Colonic mucosa (tissue), 4 donors: ENCODE results near the gene MTARC1. TPM values are rescaled to one million over a fixed set of nuclear protein-coding genes. Genes with fewer than 3 reads are reported as not detected.

Experiments used
- DNase-seq: peaks from one replicate; pipeline ENCODE4 v3.0.0-alpha.2; 2020
- H3K27ac ChIP-seq: fragments of 200-600 bp; one replicate; pipeline ENCODE4 v1.8.0; 2021
- H3K27me3 ChIP-seq: fragments of 200-600 bp; one replicate; pipeline ENCODE4 v1.8.0; 2021
- H3K36me3 ChIP-seq: fragments of 200-600 bp; one replicate; pipeline ENCODE4 v1.8.0; 2021
- H3K4me1 ChIP-seq: fragments of 200-600 bp; one replicate; pipeline ENCODE4 v1.8.0; 2021; ENCODE audit warnings: mild to moderate bottlenecking
- H3K4me3 ChIP-seq: fragments of 200-600 bp; one replicate; pipeline ENCODE4 v1.8.0; 2021
- H3K9ac ChIP-seq, 2 donors: one replicate each; pipeline ENCODE4 v1.7.0; 2013; ENCODE audit warnings: control low read depth in 2 of 2, low read depth in 2 of 2, low read length in 2 of 2
- H3K9me3 ChIP-seq: fragments of 200-600 bp; one replicate; pipeline ENCODE4 v1.8.0; 2021
- CTCF ChIP-seq: fragments of 200-600 bp; IDR thresholded peaks from one replicate; pipeline ENCODE4 v1.8.0; 2022; ENCODE audit warnings: antibody characterized with exemption, mild to moderate bottlenecking
- intact Hi-C: fragments of 100-400 bp; cut with DNase I; formaldehyde crosslinking; loops from one replicate; pipeline ENCODE4 v1.14.1; 2022
- total RNA-seq, 2 donors: library from RNA; stranded (reverse); fragmentation: NEBNext Ultra II Directional in 1 of 2; extraction: Animal tissue kit (Norgen Biotek cat#: 25700) in 1 of 2; gene quantifications; one replicate each; pipeline ENCODE4 v1.2.1, GENCODE V29; 2021
- donor health status: healthy.
- donor health status: DM: no; HTN: no; CAD: no.
- donor health status: DM: no; HTN: no; CAD: no.

MTARC1 gene
- total RNA-seq, 2 donors from 2014 or later, result 33.6 to 37.0 TPM

- no peak for DNase-seq
- Histone ChIP-seq H3K36me3 (no peaks in the 10 kb centered on the region), H3K4me1 (peaks cover 3% of the 10 kb centered on the region), H3K9me3 (no peaks in the 10 kb centered on the region), H3K4me3 (peak overlapping the region; percentile 58), H3K27ac (peak overlapping the region; percentile 77), H3K27me3 (no peaks in the 10 kb centered on the region), H3K9ac (peak overlapping the region; percentile 75 to 88)
- TF ChIP-seq CTCF, result no peak
- intact Hi-C loops, result no loop called here
Observed at GRCh38 chr1:220747437-220748088, 39.1 kb upstream of the MTARC1 start.

GRCh38 chr1:220748089-220748934 lies 38.4 kb upstream of the MTARC1 start, which contains the start of gene MTARC2:
Gene MTARC2, plus strand, starts transcription at chr1:220748322. Its CDS starts 210 bp downstream, at chr1:220748532.
- Histone ChIP-seq H3K27me3 (no peaks in the 10 kb centered on the region), H3K4me3 (peak within 1 kb of the TSS; percentile 58), H3K9me3 (no peaks in the 10 kb centered on the region), H3K9ac (peak within 1 kb of the TSS; percentile 75 to 88), H3K27ac (peak within 1 kb of the TSS; percentile 77), H3K36me3 (no peaks in the 10 kb centered on the region), H3K4me1 (peaks cover 3% of the 10 kb centered on the region)
- peak; percentile 86 for DNase-seq
- no peak for TF ChIP-seq CTCF
- intact Hi-C loops, result no loop called here

- DNase-seq, result no peak
- Histone ChIP-seq H3K27ac (peak overlapping the region; percentile 77), H3K36me3 (no peaks in the 10 kb centered on the region), H3K27me3 (no peaks in the 10 kb centered on the region), H3K4me1 (peaks cover 3% of the 10 kb centered on the region), H3K4me3 (peak overlapping the region; percentile 58), H3K9me3 (no peaks in the 10 kb centered on the region), H3K9ac (peak overlapping the region; percentile 75 to 88)
- intact Hi-C loops, result no loop called here
- TF ChIP-seq CTCF, result no peak
Observed at GRCh38 chr1:220748936-220749335, 37.8 kb upstream of the MTARC1 start.

- H3K27ac ChIP-seq, result no peak overlapping the region
- peaks cover 3% of the 10 kb centered on the region for H3K4me1 ChIP-seq
- peak overlapping the region in 1 of 2 donors; percentile 42 for H3K9ac ChIP-seq
Observed at GRCh38 chr1:220750131-220750515, 36.6 kb upstream of the MTARC1 start.

More at GRCh38 chr1:220750131-220750515, 36.6 kb upstream of the MTARC1 start:
- Histone ChIP-seq H3K9me3 (no peaks in the 10 kb centered on the region), H3K4me3 (peak overlapping the region; percentile 5), H3K27me3 (no peaks in the 10 kb centered on the region), H3K36me3 (no peaks in the 10 kb centered on the region)
- intact Hi-C loops, result no loop called here
- no peak for TF ChIP-seq CTCF
- no peak for DNase-seq
